ENCODE results near the gene DHRS9.

DNA sequence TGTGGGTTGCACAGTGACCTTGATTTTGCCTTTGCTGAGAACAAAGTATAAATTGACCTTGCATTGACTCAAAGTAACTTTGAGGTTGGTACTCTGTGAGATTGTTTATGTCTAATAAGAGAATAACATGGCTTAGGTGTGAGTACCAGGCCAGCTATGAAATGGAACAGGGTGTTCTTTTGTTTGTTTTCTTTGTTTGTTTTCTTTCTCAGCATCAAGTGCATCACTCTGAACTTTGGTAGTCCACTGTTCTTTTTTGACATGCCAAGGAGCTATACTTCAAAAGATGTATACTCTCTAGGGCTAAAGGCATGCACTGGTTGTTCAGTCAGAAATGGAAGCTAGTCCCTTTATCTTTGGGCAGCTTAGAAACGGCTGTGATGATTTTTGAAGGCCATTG, 43.3 kb upstream of the DHRS9 start:
- TF ChIP-seq CTCF (conservative IDR thresholded peaks at IDR 0.05; ENCODE audit: low read length) = no peak
- TF ChIP-seq EZH2phosphoT487 (IDR thresholded peaks at IDR 0.05; ENCODE audit: borderline replicate concordance) = no peak
